ENCODE results near the gene VAPA.

The VAPA gene

GRCh38 chr18:9975658-9976057 lies 61.8 kb downstream of the VAPA start:
- DNase-seq (ENCODE audit: low read depth), result no peak

- no peak for DNase-seq (ENCODE audit: low read depth)
Measured at GRCh38 chr18:9982711-9983110, 68.9 kb downstream of the VAPA start.

GRCh38 chr18:9984080-9984479 lies 70.3 kb downstream of the VAPA start:
- DNase-seq (ENCODE audit: low read depth), result no peak

- no peak for DNase-seq (ENCODE audit: low read depth)
Measured at GRCh38 chr18:9985641-9986040, 71.8 kb downstream of the VAPA start.

GRCh38 chr18:9986156-9986930 lies 72.5 kb downstream of the VAPA start:
- no peak for DNase-seq (ENCODE audit: low read depth)

GRCh38 chr18:9987345-9987744 lies 73.5 kb downstream of the VAPA start:
- no peak for DNase-seq (ENCODE audit: low read depth)

- DNase-seq (ENCODE audit: low read depth), result no peak
Measured at GRCh38 chr18:9987931-9988330, 74.1 kb downstream of the VAPA start.

- no peak for DNase-seq (ENCODE audit: low read depth)
Measured at GRCh38 chr18:9988665-9989064, 74.8 kb downstream of the VAPA start.

- DNase-seq (ENCODE audit: low read depth), result no peak
Measured at GRCh38 chr18:9989481-9989880, 75.7 kb downstream of the VAPA start.

- no peak for DNase-seq (ENCODE audit: low read depth)
Measured at GRCh38 chr18:9991011-9992000, 77.5 kb downstream of the VAPA start.

GRCh38 chr18:9992300-9992972 lies 78.6 kb downstream of the VAPA start:
- DNase-seq (ENCODE audit: low read depth), result no peak

- no peak for DNase-seq (ENCODE audit: low read depth)
Measured at GRCh38 chr18:9992973-9993520, 79.2 kb downstream of the VAPA start.

- no peak for DNase-seq (ENCODE audit: low read depth)
Measured at GRCh38 chr18:9993521-9994025, 79.8 kb downstream of the VAPA start.

GRCh38 chr18:9994026-9994570 lies 80.3 kb downstream of the VAPA start:
- DNase-seq (ENCODE audit: low read depth), result no peak

- DNase-seq (ENCODE audit: low read depth), result no peak
Measured at GRCh38 chr18:9994701-9995235, 81.0 kb downstream of the VAPA start.

GRCh38 chr18:9995631-9996030 lies 81.8 kb downstream of the VAPA start:
- DNase-seq (ENCODE audit: low read depth), result no peak

- no peak for DNase-seq (ENCODE audit: low read depth)
Measured at GRCh38 chr18:9996094-9996493, 82.3 kb downstream of the VAPA start.

GRCh38 chr18:9997711-9998110 lies 83.9 kb downstream of the VAPA start:
- DNase-seq (ENCODE audit: low read depth), result no peak

GRCh38 chr18:9998330-9998729 lies 84.5 kb downstream of the VAPA start:
- DNase-seq (ENCODE audit: low read depth), result no peak

- no peak for DNase-seq (ENCODE audit: low read depth)
Measured at GRCh38 chr18:10002280-10002679, 88.5 kb downstream of the VAPA start.

GRCh38 chr18:10003281-10003680 lies 89.5 kb downstream of the VAPA start:
- no peak for DNase-seq (ENCODE audit: low read depth)
